Neuronal stem cell (in vitro differentiated cells): ENCODE measurements around the gene GGACT.

ENCODE experiments used
- DNase-seq: peaks from one replicate; pipeline ENCODE4 v3.0.0-alpha.2; 2013; ENCODE audit warnings: low spot score
- H2AFZ ChIP-seq: one replicate; pipeline ENCODE4 v1.6.1; 2013; ENCODE audit warnings: mild to moderate bottlenecking, low read length, inconsistent platforms
- H2AK5ac ChIP-seq: 2 replicates; pipeline ENCODE4 v1.6.1; 2013; ENCODE audit warnings: low read depth, mild to moderate bottlenecking, inconsistent platforms, low read length, moderate library complexity, mixed read lengths
- H2BK120ac ChIP-seq: 2 replicates; pipeline ENCODE4 v1.6.1; 2013; ENCODE audit warnings: low read depth, mild to moderate bottlenecking, inconsistent platforms, low read length, moderate library complexity, mixed read lengths
- H2BK12ac ChIP-seq: one replicate; pipeline ENCODE4 v1.6.1; 2013; ENCODE audit warnings: low read length, inconsistent platforms
- H2BK15ac ChIP-seq: 2 replicates; pipeline ENCODE4 v1.6.1; 2013; ENCODE audit warnings: mild to moderate bottlenecking, low read length, inconsistent platforms, mixed read lengths
- H2BK5ac ChIP-seq: one replicate; pipeline ENCODE4 v1.6.1; 2013; ENCODE audit warnings: inconsistent platforms, mild to moderate bottlenecking, low read length, moderate library complexity
- H3K14ac ChIP-seq: one replicate; pipeline ENCODE4 v1.6.1; 2013; ENCODE audit warnings: low read length, inconsistent platforms
- H3K18ac ChIP-seq: 2 replicates; pipeline ENCODE4 v1.6.1; 2013; ENCODE audit warnings: low read length, inconsistent platforms
- H3K23ac ChIP-seq: 2 replicates; pipeline ENCODE4 v1.6.1; 2013; ENCODE audit warnings: low read depth, mild to moderate bottlenecking, mixed read lengths, low read length, inconsistent platforms; ENCODE audit not compliant: poor library complexity
- H3K27ac ChIP-seq: replicated peaks from 3 replicates; pipeline ENCODE4 v1.5.1; 2013; ENCODE audit warnings: low read length, inconsistent platforms
- H3K27me3 ChIP-seq, 3 experiments: 2 replicates each; pipeline ENCODE4 v1.6.1; 2013; ENCODE audit warnings: low read length in 3 of 3, mild to moderate bottlenecking in 2 of 3, inconsistent platforms in 1 of 3, low read depth in 1 of 3, mixed read lengths in 1 of 3, moderate library complexity in 1 of 3; ENCODE audit not compliant: control insufficient read depth in 3 of 3, insufficient read depth in 3 of 3
- H3K36me3 ChIP-seq, 2 donors: replicated peaks in 1 of 2; 2 replicates each; pipeline ENCODE4 v1.6.1; 2013; ENCODE audit warnings: low read length in 2 of 2; ENCODE audit not compliant: control insufficient read depth in 2 of 2, insufficient read depth in 2 of 2
- H3K4ac ChIP-seq: 2 replicates; pipeline ENCODE4 v1.6.1; 2013; ENCODE audit warnings: inconsistent platforms, mild to moderate bottlenecking, low read length, moderate library complexity
- H3K4me1 ChIP-seq, 2 donors: 1 replicate in 1 of 2; 2 replicates in 1 of 2; pipeline ENCODE4 v1.6.1; 2013; ENCODE audit warnings: low read length in 2 of 2, low read depth in 1 of 2; ENCODE audit not compliant: control insufficient read depth in 2 of 2, insufficient read depth in 1 of 2
- H3K4me2 ChIP-seq: one replicate; pipeline ENCODE4 v1.6.1; 2013; ENCODE audit warnings: mild to moderate bottlenecking, low read length, inconsistent platforms; ENCODE audit not compliant: insufficient read depth, poor library complexity, severe bottlenecking
- H3K4me3 ChIP-seq, 2 donors: 2 replicates each; pipeline ENCODE4 v1.5.1; 2013; ENCODE audit warnings: low read length in 2 of 2, mild to moderate bottlenecking in 2 of 2, inconsistent platforms in 1 of 2, moderate library complexity in 1 of 2
- H3K79me1 ChIP-seq: one replicate; pipeline ENCODE4 v1.6.1; 2013; ENCODE audit warnings: low read depth, mild to moderate bottlenecking, inconsistent platforms, low read length, moderate library complexity
- H3K9ac ChIP-seq: one replicate; pipeline ENCODE4 v1.6.1; 2013; ENCODE audit warnings: mild to moderate bottlenecking, low read depth, low read length, inconsistent platforms; ENCODE audit not compliant: poor library complexity
- H3K9me3 ChIP-seq, 2 donors: replicated peaks in 1 of 2; 2 replicates each; pipeline versions ENCODE3 to v1.6.1; 2013; ENCODE audit warnings: low read length in 2 of 2, mild to moderate bottlenecking in 2 of 2, inconsistent platforms in 1 of 2, low read depth in 1 of 2, mixed read lengths in 1 of 2, moderate library complexity in 1 of 2; ENCODE audit not compliant: control insufficient read depth in 2 of 2, insufficient read depth in 1 of 2
- H4K8ac ChIP-seq: one replicate; pipeline ENCODE4 v1.6.1; 2013; ENCODE audit warnings: low read depth, mild to moderate bottlenecking, inconsistent platforms, low read length, moderate library complexity
- H4K91ac ChIP-seq: one replicate; pipeline ENCODE4 v1.6.1; 2013; ENCODE audit warnings: low read length, low read depth, mild to moderate bottlenecking, inconsistent platforms; ENCODE audit not compliant: poor library complexity
- WGBS, 2 donors: extraction: QIAGEN DNeasy Blood & Tissue Kit; methylation state at CpG; one replicate each; pipeline ENCODE4 v1.1.7; 2013; ENCODE audit warnings: missing lambda C conversion rate in 2 of 2, mixed read lengths in 1 of 2; ENCODE audit not compliant: insufficient read length in 2 of 2, insufficient replicate concordance in 1 of 2; ENCODE audit errors: extremely low coverage in 2 of 2; 5-methylcytosine and 5-hydroxymethylcytosine counted together

GGACT gene

DNA sequence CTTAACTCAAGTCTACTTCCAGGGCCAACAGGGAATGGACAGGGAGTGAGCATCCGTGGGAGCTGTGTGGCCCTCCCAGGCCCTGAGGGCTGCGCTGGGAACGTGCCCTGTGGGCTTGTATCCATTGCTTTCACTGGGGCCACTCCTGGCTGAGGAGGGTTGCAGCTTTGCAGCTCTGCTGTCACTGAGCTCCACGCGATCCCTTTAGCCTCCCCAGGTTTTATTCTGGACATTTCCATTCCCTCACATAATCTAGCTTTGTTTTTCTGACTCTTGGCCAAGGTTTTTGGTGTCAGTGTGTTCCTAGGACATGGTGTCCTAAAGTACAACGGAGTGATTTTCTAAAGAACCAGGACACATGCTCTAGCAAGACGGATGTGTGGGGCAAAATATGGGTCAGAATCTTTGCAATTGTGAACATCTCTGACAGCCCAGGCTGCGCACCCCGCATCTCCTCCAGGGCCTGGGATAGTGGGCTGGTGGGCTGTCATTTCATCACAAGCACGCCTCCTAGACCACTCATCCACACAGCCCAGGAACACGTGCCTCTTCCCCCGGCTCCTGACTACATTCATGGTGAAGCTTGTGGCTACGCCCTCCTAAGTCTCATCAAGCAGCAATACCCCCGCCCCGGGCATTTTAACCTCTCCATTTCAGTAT, 28.0 kb downstream of the GGACT start:
- no peak overlapping the region for H2AFZ ChIP-seq
- no peak overlapping the region for H2BK15ac ChIP-seq
- H2AK5ac ChIP-seq = peak overlapping the region; percentile 17
- H3K4ac ChIP-seq = no peak overlapping the region
- no peaks in the 10 kb centered on the region for H3K4me1 ChIP-seq
- WGBS, 2 donors = no CpG with 5 or more reads among the region's 15 CpGs
- no peak overlapping the region for H2BK120ac ChIP-seq
- no peak overlapping the region for H3K4me3 ChIP-seq
- no peak overlapping the region for H4K91ac ChIP-seq
- peaks cover 0 to 2% of the 10 kb centered on the region in 2 donors for H3K9me3 ChIP-seq
- no peak overlapping the region for H3K14ac ChIP-seq
- H3K27ac ChIP-seq = no peak overlapping the region
- DNase-seq = no peak
- H3K27me3 ChIP-seq = no peaks in the 10 kb centered on the region
- no peaks in the 10 kb centered on the region for H3K36me3 ChIP-seq
- H3K79me1 ChIP-seq = no peaks in the 10 kb centered on the region
- no peak overlapping the region for H4K8ac ChIP-seq
- peak overlapping the region; percentile 35 for H3K18ac ChIP-seq
- no peak overlapping the region for H3K23ac ChIP-seq
- no peak overlapping the region for H2BK12ac ChIP-seq
- H2BK5ac ChIP-seq = no peak overlapping the region
- no peak overlapping the region for H3K4me2 ChIP-seq
- no peak overlapping the region for H3K9ac ChIP-seq

DNA sequence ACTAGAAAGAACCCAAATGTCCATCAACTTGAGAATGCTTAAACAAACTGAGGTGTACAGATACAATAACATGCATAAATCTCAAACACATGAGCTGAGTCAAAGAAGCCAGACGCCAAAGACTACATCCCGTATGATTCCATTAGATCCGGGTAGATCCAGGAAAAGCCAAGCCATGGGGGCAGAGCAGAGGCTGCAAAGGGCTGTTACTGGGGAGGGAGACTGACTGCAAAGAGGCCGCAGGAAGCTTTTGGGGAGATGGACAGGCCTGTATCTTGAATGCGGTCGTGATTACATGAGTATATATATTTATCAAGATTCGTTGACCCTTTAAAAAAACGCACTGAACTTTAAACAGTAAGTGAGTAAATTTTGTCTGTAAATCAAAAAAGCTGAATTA, 28.7 kb downstream of the GGACT start:
- Histone ChIP-seq H2BK5ac (no peak overlapping the region), H3K4me2 (no peak overlapping the region), H2AFZ (no peak overlapping the region), H3K9ac (no peak overlapping the region), H4K91ac (no peak overlapping the region), H3K9me3 (no peaks in the 10 kb centered on the region), H3K14ac (no peak overlapping the region), H3K4me1 (no peaks in the 10 kb centered on the region), H2AK5ac (no peak overlapping the region), H3K23ac (no peak overlapping the region), H3K36me3 (no peaks in the 10 kb centered on the region), H4K8ac (no peak overlapping the region), H3K79me1 (no peaks in the 10 kb centered on the region), H3K4me3 (no peak overlapping the region), H3K4ac (no peak overlapping the region), H2BK15ac (no peak overlapping the region), H3K27ac (no peak overlapping the region), H3K27me3 (no peaks in the 10 kb centered on the region), H2BK12ac (no peak overlapping the region), H3K18ac (no peak overlapping the region), H2BK120ac (no peak overlapping the region)
- no peak for DNase-seq
- no CpG with 5 or more reads among the region's 8 CpGs for WGBS, 2 donors

DNA sequence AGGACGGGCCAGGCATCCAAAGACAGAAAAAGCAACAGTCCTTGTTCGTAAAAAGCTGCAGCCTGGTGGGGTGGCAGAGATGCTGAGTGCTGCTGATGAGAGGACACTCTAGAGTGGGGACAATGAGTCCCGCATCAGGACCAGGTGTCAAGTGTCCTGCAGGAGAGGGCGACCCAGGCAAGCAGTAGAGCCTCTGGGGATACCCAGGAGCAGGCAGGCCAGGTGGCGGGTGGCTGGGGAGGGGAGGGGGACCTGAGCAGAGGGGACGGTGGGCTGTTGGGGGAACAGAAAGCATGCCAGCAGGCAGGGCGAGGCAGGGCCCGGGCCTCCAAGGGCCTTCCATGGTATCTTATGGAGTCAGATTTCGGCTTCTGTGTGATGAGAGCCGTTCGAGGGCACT, 35.8 kb downstream of the GGACT start:
- peaks cover 6 to 9% of the 10 kb centered on the region in 2 donors for H3K4me1 ChIP-seq
- H3K14ac ChIP-seq = peak overlapping the region; percentile 79
- no peak overlapping the region for H3K23ac ChIP-seq
- WGBS, 2 donors = no CpG with 5 or more reads among the region's 11 CpGs
- no peaks in the 10 kb centered on the region for H3K79me1 ChIP-seq
- peak overlapping the region; percentile 63 for H2BK120ac ChIP-seq
- H3K4me2 ChIP-seq = no peak overlapping the region
- H3K18ac ChIP-seq = peak overlapping the region; percentile 41
- no peak overlapping the region for H3K4me3 ChIP-seq
- peaks cover 0 to 2% of the 10 kb centered on the region in 2 donors for H3K36me3 ChIP-seq
- H2BK12ac ChIP-seq = no peak overlapping the region
- H2BK5ac ChIP-seq = peak overlapping the region; percentile 45
- H3K9ac ChIP-seq = no peak overlapping the region
- H4K8ac ChIP-seq = no peak overlapping the region
- H4K91ac ChIP-seq = no peak overlapping the region
- H2AK5ac ChIP-seq = peak overlapping the region; percentile 8
- no peak overlapping the region for H2BK15ac ChIP-seq
- no peak overlapping the region for H3K27ac ChIP-seq
- H2AFZ ChIP-seq = no peak overlapping the region
- H3K27me3 ChIP-seq = no peaks in the 10 kb centered on the region
- H3K9me3 ChIP-seq = peaks cover 0 to 4% of the 10 kb centered on the region in 2 donors
- no peak for DNase-seq
- no peak overlapping the region for H3K4ac ChIP-seq

DNA sequence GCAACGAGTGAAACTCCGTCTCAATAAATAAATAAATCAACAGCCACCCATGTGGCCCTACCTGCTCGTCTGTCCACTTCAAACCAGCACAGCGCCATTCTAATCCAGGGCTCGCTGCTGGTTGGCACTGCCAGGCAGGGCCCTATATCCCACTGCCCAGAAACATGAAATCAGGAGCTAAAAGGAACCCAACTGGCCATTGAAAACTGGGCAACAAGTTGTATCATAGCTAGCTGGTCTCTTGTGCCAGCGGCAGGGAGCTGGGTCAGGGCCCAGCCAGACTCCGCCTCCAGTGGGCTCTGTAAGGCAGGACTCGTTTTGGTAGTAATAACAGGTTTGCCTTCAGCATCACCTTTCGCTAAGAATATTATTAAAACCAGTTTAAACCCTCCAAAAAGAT, 39.3 kb downstream of the GGACT start:
- no peak overlapping the region for H3K9ac ChIP-seq
- WGBS, 2 donors = no CpG with 5 or more reads among the region's 9 CpGs

More for the DNA sequence above, 39.3 kb downstream of the GGACT start:
- no peaks in the 10 kb centered on the region for H3K27me3 ChIP-seq
- H3K23ac ChIP-seq = no peak overlapping the region
- H2BK120ac ChIP-seq = no peak overlapping the region
- H3K14ac ChIP-seq = no peak overlapping the region
- no peak overlapping the region for H4K8ac ChIP-seq
- H3K9me3 ChIP-seq = peaks cover 0 to 3% of the 10 kb centered on the region in 2 donors
- H2AFZ ChIP-seq = no peak overlapping the region
- H3K27ac ChIP-seq = no peak overlapping the region
- H2BK12ac ChIP-seq = no peak overlapping the region
- no peak overlapping the region for H2BK15ac ChIP-seq
- H3K79me1 ChIP-seq = no peaks in the 10 kb centered on the region
- H2BK5ac ChIP-seq = no peak overlapping the region
- H3K4ac ChIP-seq = no peak overlapping the region
- no peak overlapping the region for H4K91ac ChIP-seq
- H3K36me3 ChIP-seq = peaks cover 0 to 2% of the 10 kb centered on the region in 2 donors
- no peak overlapping the region for H3K4me2 ChIP-seq
- H3K18ac ChIP-seq = no peak overlapping the region
- no peak overlapping the region for H3K4me3 ChIP-seq
- H3K4me1 ChIP-seq = peaks cover 6 to 9% of the 10 kb centered on the region in 2 donors
- DNase-seq = no peak
- no peak overlapping the region for H2AK5ac ChIP-seq
